ENCODE data around the gene HBG1. TPM values are rescaled to one million over a fixed set of nuclear protein-coding genes. Genes with fewer than 3 reads are reported as not detected.

The HBG1 gene
- total RNA-seq, 1 donor from 2014 or later: not detected

DNA sequence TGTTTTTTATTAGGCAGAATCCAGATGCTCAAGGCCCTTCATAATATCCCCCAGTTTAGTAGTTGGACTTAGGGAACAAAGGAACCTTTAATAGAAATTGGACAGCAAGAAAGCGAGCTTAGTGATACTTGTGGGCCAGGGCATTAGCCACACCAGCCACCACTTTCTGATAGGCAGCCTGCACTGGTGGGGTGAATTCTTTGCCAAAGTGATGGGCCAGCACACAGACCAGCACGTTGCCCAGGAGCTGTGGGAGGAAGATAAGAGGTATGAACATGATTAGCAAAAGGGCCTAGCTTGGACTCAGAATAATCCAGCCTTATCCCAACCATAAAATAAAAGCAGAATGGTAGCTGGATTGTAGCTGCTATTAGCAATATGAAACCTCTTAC lies 24.2 kb downstream of the HBG1 start:
- Mint-ChIP-seq H3K4me3 (no peak overlapping the region), H3K36me3 (ENCODE audit: low read depth) (no peaks in the 10 kb centered on the region), H3K4me1 (no peaks in the 10 kb centered on the region), H3K9me3 (no peaks in the 10 kb centered on the region), H3K27ac (no peak overlapping the region), H3K27me3 (peaks cover 2% of the 10 kb centered on the region)
- ChIA-PET POLR2A (no interaction called here), CTCF (no interaction called here)
- no peak for DNase-seq
- intact Hi-C loops (cut with micrococcal nuclease): no loop called here
- ATAC-seq (ENCODE audit: low read depth): no peak
- TF ChIP-seq, protein P1, sequence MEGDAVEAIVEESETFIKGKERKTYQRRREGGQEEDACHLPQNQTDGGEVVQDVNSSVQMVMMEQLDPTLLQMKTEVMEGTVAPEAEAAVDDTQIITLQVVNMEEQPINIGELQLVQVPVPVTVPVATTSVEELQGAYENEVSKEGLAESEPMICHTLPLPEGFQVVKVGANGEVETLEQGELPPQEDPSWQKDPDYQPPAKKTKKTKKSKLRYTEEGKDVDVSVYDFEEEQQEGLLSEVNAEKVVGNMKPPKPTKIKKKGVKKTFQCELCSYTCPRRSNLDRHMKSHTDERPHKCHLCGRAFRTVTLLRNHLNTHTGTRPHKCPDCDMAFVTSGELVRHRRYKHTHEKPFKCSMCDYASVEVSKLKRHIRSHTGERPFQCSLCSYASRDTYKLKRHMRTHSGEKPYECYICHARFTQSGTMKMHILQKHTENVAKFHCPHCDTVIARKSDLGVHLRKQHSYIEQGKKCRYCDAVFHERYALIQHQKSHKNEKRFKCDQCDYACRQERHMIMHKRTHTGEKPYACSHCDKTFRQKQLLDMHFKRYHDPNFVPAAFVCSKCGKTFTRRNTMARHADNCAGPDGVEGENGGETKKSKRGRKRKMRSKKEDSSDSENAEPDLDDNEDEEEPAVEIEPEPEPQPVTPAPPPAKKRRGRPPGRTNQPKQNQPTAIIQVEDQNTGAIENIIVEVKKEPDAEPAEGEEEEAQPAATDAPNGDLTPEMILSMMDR (IDR thresholded peaks at IDR 0.05): no peak

DNA sequence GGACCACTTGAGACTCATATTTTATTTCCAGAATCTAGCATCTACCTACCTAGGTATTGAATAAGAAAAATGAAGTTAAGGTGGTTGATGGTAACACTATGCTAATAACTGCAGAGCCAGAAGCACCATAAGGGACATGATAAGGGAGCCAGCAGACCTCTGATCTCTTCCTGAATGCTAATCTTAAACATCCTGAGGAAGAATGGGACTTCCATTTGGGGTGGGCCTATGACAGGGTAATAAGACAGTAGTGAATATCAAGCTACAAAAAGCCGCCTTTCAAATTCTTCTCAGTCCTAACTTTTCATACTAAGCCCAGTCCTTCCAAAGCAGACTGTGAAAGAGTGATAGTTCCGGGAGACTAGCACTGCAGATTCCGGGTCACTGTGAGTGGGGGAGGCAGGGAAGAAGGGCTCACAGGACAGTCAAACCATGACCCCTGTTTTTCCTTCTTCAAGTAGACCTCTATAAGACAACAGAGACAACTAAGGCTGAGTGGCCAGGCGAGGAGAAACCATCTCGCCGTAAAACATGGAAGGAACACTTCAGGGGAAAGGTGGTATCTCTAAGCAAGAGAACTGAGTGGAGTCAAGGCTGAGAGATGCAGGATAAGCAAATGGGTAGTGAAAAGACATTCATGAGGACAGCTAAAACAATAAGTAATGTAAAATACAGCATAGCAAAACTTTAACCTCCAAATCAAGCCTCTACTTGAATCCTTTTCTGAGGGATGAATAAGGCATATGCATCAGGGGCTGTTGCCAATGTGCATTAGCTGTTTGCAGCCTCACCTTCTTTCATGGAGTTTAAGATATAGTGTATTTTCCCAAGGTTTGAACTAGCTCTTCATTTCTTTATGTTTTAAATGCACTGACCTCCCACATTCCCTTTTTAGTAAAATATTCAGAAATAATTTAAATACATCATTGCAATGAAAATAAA lies 24.8 kb downstream of the HBG1 start:
- Mint-ChIP-seq H3K4me3 (no peak overlapping the region), H3K4me1 (no peaks in the 10 kb centered on the region), H3K27me3 (peaks cover 2% of the 10 kb centered on the region), H3K36me3 (ENCODE audit: low read depth) (no peaks in the 10 kb centered on the region), H3K9me3 (no peaks in the 10 kb centered on the region), H3K27ac (no peak overlapping the region)
- intact Hi-C loops (cut with micrococcal nuclease): no loop called here
- ChIA-PET POLR2A (no interaction called here), CTCF (no interaction called here)
- ATAC-seq (ENCODE audit: low read depth): no peak
- TF ChIP-seq, protein P1 (IDR thresholded peaks at IDR 0.05): no peak
- no peak for DNase-seq

DNA sequence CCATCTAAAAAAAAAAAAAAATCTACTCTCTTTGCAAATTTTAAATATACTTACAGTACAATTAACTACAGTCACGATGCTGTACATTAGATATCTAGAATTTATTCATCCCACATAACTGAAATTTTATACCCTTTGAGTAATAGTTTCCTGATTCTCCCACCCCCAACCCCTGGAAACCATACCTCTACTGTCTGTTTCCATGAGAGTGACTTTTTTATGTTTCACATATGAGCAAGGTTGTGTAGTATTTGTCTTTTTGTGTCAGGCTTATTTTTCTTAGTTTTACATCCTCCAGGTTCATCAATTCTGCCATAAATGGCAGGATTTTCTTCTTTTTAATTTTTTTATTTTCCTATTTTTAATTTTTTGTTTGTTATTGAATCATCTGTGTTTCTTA lies 26.0 kb downstream of the HBG1 start:
- H3K4me3 Mint-ChIP-seq: no peak overlapping the region
- CTCF ChIA-PET: no interaction called here
- TF ChIP-seq, protein P1 (IDR thresholded peaks at IDR 0.05): no peak

DNA sequence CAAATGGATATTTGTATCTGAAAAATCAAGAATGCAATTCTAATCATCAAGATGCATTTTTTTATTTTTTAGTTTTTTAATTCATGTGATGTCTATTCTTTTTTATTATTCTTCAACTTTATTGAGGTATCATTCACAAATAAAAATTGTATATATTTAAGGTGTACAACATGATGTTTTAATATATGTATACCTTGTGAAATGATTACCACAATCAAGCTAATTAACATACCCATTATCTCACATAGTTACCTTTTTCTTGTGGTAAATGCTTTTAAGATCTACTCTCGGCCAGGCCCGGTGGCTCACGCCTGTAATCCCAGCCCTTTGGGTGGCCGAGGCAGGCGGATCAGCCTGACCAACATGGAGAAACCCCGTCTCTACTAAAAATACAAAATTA lies 26.5 kb downstream of the HBG1 start:
- intact Hi-C loops (cut with micrococcal nuclease): no loop called here
- ChIA-PET CTCF (no interaction called here), POLR2A (no interaction called here)
- Mint-ChIP-seq H3K36me3 (ENCODE audit: low read depth) (no peaks in the 10 kb centered on the region), H3K4me3 (no peak overlapping the region), H3K27me3 (peaks cover 2% of the 10 kb centered on the region), H3K27ac (no peak overlapping the region), H3K4me1 (no peaks in the 10 kb centered on the region), H3K9me3 (no peaks in the 10 kb centered on the region)
- TF ChIP-seq, protein P1 (IDR thresholded peaks at IDR 0.05): no peak
- ATAC-seq (ENCODE audit: low read depth): no peak
- DNase-seq: no peak

More for the DNA sequence above, 26.0 kb downstream of the HBG1 start:
- H3K27me3 Mint-ChIP-seq: peaks cover 2% of the 10 kb centered on the region
- POLR2A ChIA-PET: no interaction called here
- no peak for DNase-seq
- no peak for ATAC-seq (ENCODE audit: low read depth)
- H3K9me3 Mint-ChIP-seq: no peaks in the 10 kb centered on the region
- H3K36me3 Mint-ChIP-seq (ENCODE audit: low read depth): no peaks in the 10 kb centered on the region
- intact Hi-C loops (cut with micrococcal nuclease): no loop called here
- no peak overlapping the region for H3K27ac Mint-ChIP-seq
- H3K4me1 Mint-ChIP-seq: no peaks in the 10 kb centered on the region

DNA sequence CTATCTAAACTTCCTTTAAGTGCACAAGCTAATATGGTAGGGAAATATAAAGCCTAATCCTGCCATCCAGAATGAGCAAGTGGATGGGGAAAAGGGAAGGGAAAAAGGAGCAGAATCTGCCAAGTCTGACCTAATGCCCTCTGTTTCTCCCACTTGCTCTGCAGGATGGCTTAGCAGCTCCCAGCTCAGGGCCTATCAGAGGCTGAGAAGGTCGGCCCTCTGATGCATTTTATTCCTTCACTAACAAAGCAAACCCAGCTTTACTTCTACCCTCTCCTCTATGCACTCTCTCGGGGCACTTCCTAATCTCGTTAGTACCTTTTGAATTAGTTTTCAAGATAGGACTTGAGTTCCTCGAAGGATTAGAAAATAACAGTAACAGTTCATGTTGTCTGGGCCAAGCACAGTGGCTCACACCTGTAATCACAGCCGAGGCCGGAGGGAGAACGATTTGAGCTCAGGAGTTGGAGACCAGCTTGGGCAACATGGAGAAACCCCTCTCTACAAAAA lies 39.2 kb downstream of the HBG1 start:
- TF ChIP-seq, protein P1 (IDR thresholded peaks at IDR 0.05): no peak
- Mint-ChIP-seq H3K27ac (no peak overlapping the region), H3K36me3 (ENCODE audit: low read depth) (no peaks in the 10 kb centered on the region), H3K4me1 (no peaks in the 10 kb centered on the region), H3K27me3 (no peaks in the 10 kb centered on the region), H3K9me3 (peaks cover 6% of the 10 kb centered on the region), H3K4me3 (no peak overlapping the region)
- intact Hi-C loops (cut with micrococcal nuclease): no loop called here
- ATAC-seq (ENCODE audit: low read depth): no peak
- POLR2A ChIA-PET: no interaction called here
- DNase-seq: no peak
- CTCF ChIA-PET: no interaction called here
